Measurements from ENCODE around the gene THAP7. TPM values are rescaled to one million over a fixed set of nuclear protein-coding genes. Genes with fewer than 3 reads are reported as not detected.

The THAP7 gene
- total and polyA plus RNA-seq, 7 donors, result 19.9 to 59.4 (median 39.2) TPM

DNA sequence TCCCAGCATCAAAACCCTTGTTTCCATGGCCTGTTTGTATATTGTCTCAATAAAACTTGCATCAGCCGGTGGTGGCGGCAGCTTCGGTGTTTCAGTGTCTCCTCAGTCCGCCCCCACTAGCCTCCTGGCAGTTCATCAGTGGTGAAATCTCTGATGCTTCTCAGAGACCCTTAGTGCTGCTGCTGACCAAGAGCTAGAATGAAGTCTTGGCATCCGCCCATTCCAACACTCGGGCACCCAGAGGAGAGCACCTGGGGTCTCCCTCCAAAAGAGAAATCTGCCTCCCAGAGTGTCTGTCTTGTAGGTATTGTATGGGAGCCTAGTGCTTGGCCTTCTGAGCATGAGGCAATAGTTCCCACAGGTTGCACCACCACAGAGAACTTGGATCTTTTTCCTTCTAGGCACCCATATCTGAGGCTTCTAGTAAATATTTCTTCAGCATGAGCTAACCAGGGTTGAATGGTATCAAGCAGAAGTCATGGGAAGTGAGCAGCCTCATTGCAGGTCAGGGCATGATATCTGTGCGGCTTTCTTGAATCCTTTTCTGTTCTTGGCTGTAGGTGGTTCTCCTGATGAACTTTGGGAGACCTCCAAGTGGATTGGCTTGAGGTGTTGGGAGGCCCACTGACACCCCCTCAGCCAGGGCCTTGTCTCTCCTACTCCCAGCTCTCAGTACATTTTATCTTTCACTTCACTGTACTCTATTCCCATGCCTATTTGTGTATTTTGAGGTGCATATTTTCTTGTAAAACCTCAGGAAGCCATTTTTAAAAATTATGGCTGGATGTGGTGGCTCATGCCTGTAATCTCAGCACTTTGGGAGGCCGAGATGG is 48.0 kb downstream of the THAP7 start:
- Histone ChIP-seq H3K27me3 (no peaks in the 10 kb centered on the region), H3K4me1 (peaks cover 0 to 17% (median 11%) of the 10 kb centered on the region in 4 donors), H3K27ac (no peak overlapping the region), H3K9me3 (no peaks in the 10 kb centered on the region), H3K4me3 (no peak overlapping the region), H3K36me3 (peaks cover 0 to 48% (median 19%) of the 10 kb centered on the region in 4 donors)
- peak; percentile 66 for DNase-seq
- intact Hi-C loops (cut with DNase I), result no loop called here
- 39 to 78% methylated on average over 8 of the region's 8 CpGs for WGBS, 2 donors
- TF ChIP-seq EP300 (IDR thresholded peaks at IDR 0.05), result no peak
- TF ChIP-seq, protein P1, sequence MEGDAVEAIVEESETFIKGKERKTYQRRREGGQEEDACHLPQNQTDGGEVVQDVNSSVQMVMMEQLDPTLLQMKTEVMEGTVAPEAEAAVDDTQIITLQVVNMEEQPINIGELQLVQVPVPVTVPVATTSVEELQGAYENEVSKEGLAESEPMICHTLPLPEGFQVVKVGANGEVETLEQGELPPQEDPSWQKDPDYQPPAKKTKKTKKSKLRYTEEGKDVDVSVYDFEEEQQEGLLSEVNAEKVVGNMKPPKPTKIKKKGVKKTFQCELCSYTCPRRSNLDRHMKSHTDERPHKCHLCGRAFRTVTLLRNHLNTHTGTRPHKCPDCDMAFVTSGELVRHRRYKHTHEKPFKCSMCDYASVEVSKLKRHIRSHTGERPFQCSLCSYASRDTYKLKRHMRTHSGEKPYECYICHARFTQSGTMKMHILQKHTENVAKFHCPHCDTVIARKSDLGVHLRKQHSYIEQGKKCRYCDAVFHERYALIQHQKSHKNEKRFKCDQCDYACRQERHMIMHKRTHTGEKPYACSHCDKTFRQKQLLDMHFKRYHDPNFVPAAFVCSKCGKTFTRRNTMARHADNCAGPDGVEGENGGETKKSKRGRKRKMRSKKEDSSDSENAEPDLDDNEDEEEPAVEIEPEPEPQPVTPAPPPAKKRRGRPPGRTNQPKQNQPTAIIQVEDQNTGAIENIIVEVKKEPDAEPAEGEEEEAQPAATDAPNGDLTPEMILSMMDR (IDR thresholded peaks at IDR 0.05), result no peak
- TF ChIP-seq POLR2A (IDR thresholded peaks at IDR 0.05), result no peak
- TF ChIP-seq POLR2AphosphoS5 (IDR thresholded peaks at IDR 0.05), result no peak

DNA sequence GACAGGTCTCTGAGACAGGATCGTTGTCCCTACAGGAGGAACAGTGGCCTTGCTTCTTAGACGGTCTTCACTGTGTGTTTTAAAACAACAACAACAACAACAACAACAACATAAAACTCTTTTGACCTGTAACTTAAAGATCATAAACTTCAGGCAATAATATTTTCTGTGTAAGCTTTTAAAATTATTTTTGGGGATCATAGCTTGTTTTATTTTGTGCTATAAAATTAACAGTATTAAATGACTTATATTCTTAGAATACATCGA is 48.6 kb downstream of the THAP7 start:
- intact Hi-C loops (cut with DNase I), result no loop called here
- no peaks in the 10 kb centered on the region for H3K9me3 ChIP-seq
- H3K4me1 ChIP-seq, result peaks cover 0 to 15% (median 10%) of the 10 kb centered on the region in 4 donors
- 14 to 60% methylated on average over 3 of the region's 3 CpGs for WGBS, 2 donors
- H3K27me3 ChIP-seq, result no peaks in the 10 kb centered on the region
- H3K27ac ChIP-seq, result no peak overlapping the region
- peaks cover 0 to 48% (median 19%) of the 10 kb centered on the region in 4 donors for H3K36me3 ChIP-seq
- TF ChIP-seq EP300 (IDR thresholded peaks at IDR 0.05) (no peak), POLR2A (IDR thresholded peaks at IDR 0.05) (no peak), POLR2AphosphoS5 (IDR thresholded peaks at IDR 0.05) (no peak)
- TF ChIP-seq, protein P1 (IDR thresholded peaks at IDR 0.05), result no peak
- no peak overlapping the region for H3K4me3 ChIP-seq
- DNase-seq, result no peak

DNA sequence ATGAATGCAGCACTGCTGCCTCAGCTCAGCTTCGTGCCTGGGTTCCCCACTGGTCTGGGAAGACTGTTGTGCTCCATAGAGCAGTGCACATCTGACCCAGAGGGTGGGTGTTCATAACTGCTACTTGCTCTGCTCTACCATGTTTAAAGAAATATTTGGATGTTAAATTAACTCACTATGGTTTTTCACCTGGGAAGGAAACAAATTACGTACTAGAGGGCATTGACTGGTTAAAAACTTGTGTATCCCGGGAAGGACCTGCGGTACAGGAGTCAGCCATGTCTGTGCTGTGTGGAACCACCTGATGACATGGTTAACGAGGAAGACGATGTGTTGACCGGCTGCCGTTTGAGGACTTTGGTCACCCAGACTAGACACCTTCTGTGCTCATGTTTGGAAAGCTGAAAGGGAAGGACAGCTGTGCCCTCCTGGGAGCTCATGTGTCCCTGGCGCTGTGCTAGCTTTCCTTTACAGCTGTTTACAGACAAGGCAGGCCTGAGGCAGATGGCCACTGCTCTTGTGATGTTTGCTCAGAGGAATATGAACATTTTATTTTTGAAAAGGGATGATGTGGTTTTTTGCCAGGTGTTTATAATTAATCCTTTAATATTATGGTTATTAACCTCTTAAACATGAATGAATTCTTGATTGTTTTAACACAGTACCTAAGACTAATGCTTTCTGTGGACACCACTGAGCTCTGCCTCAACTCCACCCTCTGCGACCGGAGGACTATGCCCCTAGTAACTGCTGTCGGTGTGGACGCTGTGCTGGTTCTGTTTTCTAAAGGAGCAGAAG is 49.2 kb downstream of the THAP7 start:
- Histone ChIP-seq H3K36me3 (peaks cover 0 to 48% (median 19%) of the 10 kb centered on the region in 4 donors), H3K27me3 (no peaks in the 10 kb centered on the region), H3K9me3 (no peaks in the 10 kb centered on the region), H3K27ac (no peak overlapping the region), H3K4me1 (peaks cover 0 to 9% (median 5%) of the 10 kb centered on the region in 4 donors), H3K4me3 (no peak overlapping the region)
- TF ChIP-seq POLR2AphosphoS5 (IDR thresholded peaks at IDR 0.05) (no peak), EP300 (IDR thresholded peaks at IDR 0.05) (no peak), POLR2A (IDR thresholded peaks at IDR 0.05) (no peak)
- TF ChIP-seq, protein P1 (IDR thresholded peaks at IDR 0.05), result no peak
- no peak for DNase-seq
- 18 to 67% methylated on average over 13 of the region's 13 CpGs for WGBS, 2 donors
- intact Hi-C loops (cut with DNase I), result no loop called here

DNA sequence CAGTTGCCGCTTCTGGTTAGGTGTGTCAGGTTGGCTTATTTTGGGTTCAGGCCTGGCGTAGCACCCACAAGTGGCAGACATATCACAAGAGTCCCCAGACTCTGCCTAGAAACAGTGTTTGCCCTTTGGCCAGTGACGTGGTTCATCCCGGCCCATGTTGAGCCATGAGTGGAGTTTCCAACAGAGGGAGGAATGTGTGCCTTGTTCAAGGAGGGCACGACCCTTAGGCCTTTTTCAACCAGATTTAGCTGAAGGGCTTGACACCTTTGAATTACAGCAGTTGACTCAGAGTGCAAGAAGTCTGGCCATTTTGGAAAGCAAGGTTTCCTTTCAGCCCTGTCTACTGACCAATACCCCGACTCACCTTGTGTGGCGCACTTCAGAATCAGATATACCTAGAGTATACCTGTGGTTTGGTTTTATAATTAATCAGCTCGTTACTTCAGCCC is 50.0 kb downstream of the THAP7 start:
- intact Hi-C loops (cut with DNase I), result no loop called here
- Histone ChIP-seq H3K4me1 (peaks cover 0 to 7% (median 3%) of the 10 kb centered on the region in 4 donors), H3K27me3 (no peaks in the 10 kb centered on the region), H3K27ac (no peak overlapping the region), H3K4me3 (no peak overlapping the region), H3K36me3 (peaks cover 0 to 48% (median 19%) of the 10 kb centered on the region in 4 donors), H3K9me3 (no peaks in the 10 kb centered on the region)
- WGBS, 2 donors, result 40 to 79% methylated on average over 8 of the region's 8 CpGs
- DNase-seq, result no peak
- TF ChIP-seq POLR2A (IDR thresholded peaks at IDR 0.05), result no peak
- TF ChIP-seq EP300 (IDR thresholded peaks at IDR 0.05), result no peak
- TF ChIP-seq, protein P1 (IDR thresholded peaks at IDR 0.05), result no peak
- TF ChIP-seq POLR2AphosphoS5 (IDR thresholded peaks at IDR 0.05), result no peak
